Muscle of arm (tissue), 12 donors: Measurements from ENCODE around the gene OVAAL. TPM values are rescaled to one million over a fixed set of nuclear protein-coding genes. Genes with fewer than 3 reads are reported as not detected.
"Not testable (repeated sequence)": the region's sequence is repeated elsewhere in the genome, so short reads cannot be mapped to it uniquely, and the experiment has no call there.

Source experiments
- DNase-seq: peaks from one replicate; pipeline ENCODE4 v3.0.0-alpha.2; 2013
- polyA plus RNA-seq, 12 donors: library from polyadenylated mRNA; unstranded; fragments of 120-200 nt; gene quantifications; one replicate each; pipeline ENCODE4 v1.2.1, GENCODE V29; 2013; ENCODE audit not compliant: insufficient read length in 12 of 12

Gene OVAAL
- polyA plus RNA-seq, 12 donors, result 0.16 TPM; not detected in 11

DNA sequence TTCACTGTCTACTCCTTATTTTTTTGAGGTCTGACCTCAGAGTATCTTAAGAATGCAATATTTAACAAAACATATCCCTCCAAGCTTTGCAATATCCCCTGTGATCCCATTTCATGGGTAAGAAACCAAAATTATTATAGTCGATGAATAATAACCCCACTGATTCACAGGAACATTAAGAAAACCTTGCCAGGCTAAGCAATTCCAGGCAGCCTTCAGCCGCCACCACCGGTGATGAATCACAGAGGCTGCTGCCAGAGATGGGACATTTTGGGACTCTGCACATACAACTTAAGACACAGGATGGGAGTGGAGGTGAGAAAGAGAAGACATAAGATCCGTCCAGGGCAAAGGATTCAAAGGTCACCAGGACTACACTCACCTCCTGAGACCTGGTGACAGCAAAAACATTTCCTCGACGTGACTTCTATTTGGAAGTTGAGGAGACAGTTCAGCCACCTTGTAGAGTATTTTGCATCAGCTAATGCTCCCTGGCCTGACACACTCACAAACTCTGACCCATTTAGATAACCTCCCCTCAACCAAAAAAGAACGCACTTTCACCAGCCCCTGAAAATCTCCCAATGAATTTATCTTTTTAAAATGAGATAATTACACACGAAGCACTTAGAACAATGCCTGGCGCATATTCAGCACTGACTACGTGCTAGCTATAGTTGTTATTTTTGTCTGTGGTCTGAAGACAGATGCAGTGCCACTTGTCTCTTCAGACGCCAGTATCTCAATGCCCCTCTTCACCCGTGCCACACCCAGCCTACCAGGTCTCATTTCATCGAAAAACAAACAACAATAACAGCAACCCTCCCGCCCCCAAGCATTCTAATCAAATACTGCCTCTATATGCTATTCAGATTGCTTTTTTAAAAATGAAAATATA lies 17.8 kb upstream of the OVAAL start:
- no peak for DNase-seq

- peak; percentile 10 for DNase-seq
Measured at GRCh38 chr1:180542113-180542837, 16.5 kb upstream of the OVAAL start.

- DNase-seq, result peak; percentile 7
Measured at GRCh38 chr1:180542838-180543145, 16.0 kb upstream of the OVAAL start.

DNA sequence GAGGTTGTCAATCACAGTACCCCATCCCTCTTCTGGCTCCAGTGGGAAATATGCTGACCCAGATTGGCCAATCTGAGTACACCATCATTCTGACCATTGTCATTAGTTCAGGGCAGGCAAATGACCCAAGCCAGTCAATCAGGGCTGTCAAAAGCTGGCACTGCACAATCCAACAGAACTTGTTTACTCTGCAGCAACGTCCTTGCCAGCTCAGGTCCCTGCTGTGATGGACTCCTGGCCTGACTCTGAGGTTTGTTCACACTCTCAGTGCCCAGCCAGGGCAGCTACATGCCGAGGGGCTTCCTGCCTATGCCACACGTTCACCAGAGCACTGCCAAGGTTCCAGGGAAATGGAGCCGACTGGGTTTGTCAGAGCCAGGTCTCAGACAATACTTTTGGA lies 14.7 kb upstream of the OVAAL start:
- DNase-seq, result no peak

DNA sequence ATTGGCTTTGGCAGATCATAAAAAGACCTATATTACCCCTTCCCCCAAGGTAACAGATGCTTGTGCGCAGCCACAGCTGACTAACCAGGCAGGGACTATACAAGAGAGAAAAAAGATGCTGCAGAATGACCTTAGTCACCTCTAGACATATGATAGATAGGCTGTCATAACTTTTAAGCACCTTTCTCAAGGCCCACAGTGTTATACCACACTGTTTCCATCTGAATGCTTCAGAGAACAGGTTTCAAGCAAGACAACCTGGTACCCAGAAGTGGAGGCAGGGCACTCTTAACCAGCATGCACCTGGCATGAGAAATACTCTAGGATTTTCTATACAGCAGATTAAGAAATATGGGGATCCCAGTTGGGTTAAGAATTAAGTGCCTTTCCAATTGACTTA lies 12.8 kb upstream of the OVAAL start:
- no peak for DNase-seq

DNA sequence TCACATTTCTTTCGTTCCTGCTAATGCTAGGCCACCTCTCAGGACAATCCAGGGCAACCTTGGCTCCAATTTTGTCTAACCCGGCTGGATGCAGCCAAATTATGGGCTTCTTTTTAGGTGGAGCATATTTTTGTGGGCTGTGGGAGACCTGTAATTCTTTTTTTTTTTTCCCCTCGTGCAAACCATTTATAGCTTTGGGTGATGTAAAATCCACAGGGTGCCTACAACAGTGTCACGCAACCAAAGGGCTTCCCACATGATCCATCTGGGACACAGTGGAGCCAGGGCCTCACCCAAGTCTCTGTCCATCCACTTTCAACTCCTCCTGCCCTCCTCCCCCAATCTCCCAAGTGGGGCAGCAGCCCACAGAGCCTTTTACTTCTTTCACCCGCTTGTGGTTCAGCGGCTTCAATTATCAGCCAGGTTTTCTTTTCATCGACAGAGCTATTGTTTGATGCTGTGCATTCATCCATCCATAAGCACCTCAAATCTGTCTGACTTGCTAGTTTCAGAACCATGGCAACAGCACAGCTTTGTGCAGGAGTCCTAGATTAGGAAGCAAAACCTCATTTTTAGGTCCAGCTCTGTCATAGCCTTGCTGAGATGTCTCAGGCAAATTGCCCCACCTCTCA lies 10.0 kb upstream of the OVAAL start:
- DNase-seq, result no peak

GRCh38 chr1:180549770-180550169 lies 9.0 kb upstream of the OVAAL start:
- DNase-seq, result not testable (repeated sequence)

GRCh38 chr1:180550241-180550640 lies 8.5 kb upstream of the OVAAL start:
- DNase-seq, result no peak

GRCh38 chr1:180551997-180552396 lies 6.8 kb upstream of the OVAAL start:
- DNase-seq, result no peak

DNA sequence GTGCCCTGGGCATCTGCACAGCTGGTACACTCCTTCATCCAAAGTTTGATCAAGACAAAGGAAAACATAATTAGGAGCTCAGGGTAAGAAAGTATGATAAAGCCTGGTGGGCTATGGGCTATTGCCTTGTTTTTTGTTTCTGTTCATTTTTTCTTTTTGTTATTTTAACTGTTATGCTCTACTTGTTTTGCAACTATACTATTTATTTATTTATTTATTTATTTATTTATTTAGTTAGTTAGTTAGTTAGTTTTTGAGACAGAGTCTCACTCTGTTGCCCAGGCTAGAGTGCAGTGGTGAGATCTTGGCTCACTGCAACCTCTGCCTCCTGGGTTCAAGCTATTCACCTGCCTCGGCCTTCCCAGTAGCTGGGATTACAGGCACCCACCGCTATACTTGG lies 5.7 kb upstream of the OVAAL start:
- not testable (repeated sequence) for DNase-seq

DNA sequence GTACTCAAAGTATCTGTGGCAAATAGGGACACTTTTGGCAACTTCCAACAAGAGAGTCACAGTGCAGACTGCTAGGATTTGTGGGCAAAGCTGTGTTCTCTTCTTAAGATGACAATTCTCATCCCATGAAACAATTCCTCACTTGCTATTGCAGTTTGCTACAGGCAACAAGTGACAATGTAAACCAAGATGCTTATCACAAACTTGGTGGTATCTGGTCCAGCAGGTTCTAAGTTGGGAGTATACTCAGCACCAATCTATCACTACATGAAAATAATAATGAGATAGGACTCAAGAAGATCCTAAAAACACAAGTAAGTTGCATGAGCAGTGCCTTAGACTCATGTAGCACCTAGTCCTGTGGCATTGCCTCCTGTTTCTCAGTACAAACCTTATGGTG lies 3.4 kb upstream of the OVAAL start:
- no peak for DNase-seq

GRCh38 chr1:180560200-180560867 lies 1.6 kb downstream of the OVAAL start:
- no peak for DNase-seq

- DNase-seq, result no peak
Measured at GRCh38 chr1:180560868-180561600, 2.3 kb downstream of the OVAAL start.

DNA sequence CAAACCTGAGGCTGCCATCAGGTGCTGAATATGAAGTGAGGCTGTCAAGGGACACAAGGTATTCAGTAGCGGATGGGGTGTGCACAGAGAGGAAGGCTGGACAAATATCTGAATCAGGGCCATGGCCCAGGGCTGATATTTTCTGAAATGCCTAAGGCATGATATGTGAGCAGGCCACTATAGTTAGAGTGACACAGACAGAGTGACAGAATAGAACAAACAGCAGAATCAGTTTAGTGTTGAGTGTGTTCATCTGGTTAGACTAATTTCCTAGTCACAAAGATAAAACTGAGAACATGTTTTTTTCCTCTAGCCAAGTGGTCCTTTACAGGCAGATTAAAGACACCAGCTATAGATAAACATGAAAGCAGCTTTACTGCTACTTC lies 3.9 kb downstream of the OVAAL start:
- DNase-seq, result no peak

DNA sequence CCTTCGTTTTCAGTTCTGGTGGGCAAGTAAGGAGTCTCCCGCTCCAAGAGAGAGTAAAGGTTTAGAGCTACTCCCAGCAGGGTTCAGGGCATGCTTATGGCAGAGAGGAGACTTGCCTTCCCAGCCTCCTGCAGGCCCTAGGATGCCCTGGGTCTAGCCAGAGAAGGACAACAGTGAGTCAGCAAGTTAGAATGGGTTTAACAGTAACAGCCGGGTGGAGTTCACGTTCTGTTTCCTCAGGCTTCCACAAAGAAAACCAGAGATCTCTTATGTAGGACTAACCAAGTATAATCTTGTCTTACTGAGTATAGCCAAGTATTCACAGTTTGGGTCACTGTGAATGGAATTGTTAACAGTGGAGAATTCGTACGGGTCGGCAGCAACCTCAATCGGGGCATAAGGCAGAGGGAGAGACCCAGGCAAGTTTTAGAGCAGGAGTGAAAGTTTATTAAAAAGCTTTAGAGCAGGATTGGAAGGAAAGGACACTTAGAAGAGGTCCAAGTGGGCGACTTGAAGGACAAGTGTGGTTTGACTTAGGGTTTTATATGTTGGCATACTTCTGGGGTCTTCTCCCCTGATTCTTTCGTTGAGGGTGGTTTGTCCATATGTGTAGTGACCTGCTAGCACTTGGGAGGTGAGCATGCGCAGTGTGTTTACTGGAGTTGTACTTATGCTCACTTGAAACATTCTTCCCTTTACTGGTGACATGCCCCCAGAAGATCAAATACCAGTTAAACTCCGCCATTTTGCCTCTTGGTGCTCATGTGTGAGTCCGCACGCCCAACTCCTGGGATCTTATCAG lies 4.5 kb downstream of the OVAAL start:
- no peak for DNase-seq

- no peak for DNase-seq
Measured at GRCh38 chr1:180565121-180565871, 6.5 kb downstream of the OVAAL start.

- no peak for DNase-seq
Measured at GRCh38 chr1:180566026-180566425, 7.3 kb downstream of the OVAAL start.

- DNase-seq, result no peak
Measured at GRCh38 chr1:180566495-180566894, 7.7 kb downstream of the OVAAL start.

DNA sequence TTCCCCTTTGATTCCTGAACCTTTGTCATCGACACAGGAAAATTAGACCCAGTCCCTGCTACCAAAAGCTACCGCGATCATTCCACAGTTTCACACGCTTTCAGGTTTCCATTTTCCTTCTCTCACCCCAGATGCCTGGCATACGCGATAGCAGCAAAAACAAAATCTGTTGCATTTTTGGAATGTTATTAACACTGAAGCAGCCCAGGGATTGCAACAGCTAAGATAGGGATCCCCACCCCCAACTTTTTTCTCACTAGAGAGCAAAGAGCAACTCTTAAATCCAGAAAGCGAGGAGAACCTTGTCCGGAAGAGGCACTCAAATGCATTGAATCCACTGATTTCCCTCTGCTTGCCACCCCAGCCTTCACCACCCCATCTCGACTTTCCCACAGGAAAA lies 8.9 kb downstream of the OVAAL start:
- DNase-seq, result no peak

DNA sequence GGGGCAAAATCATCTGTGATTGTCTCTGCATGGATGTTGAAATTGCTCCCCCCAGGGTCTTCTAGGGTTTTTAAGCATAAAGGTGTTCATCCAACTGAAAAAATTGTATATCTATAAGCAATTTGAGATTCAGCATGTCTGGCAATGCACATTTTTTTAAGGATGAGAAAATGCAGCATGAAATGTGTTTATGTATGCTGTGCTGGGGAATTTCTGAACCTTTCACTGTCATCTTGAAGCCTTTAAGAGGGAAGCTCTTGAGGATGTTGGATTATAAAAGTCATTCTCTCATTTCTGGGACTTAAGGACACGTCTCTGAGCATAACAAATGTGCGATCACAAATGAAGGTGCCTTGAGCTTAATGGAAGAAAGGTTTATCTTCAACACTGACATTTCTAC lies 9.4 kb downstream of the OVAAL start:
- no peak for DNase-seq
